Progenitor cell of endocrine pancreas (in vitro differentiated cells): ENCODE results near the gene CHRM4. TPM values are rescaled to one million over a fixed set of nuclear protein-coding genes. Genes with fewer than 3 reads are reported as not detected.
"Not testable (repeated sequence)": the region's sequence is repeated elsewhere in the genome, so short reads cannot be mapped to it uniquely, and the experiment has no call there.

Experiments used
- DNase-seq: peaks from one replicate; pipeline ENCODE4 v3.0.0; 2021; ENCODE audit warnings: low spot score; ENCODE audit not compliant: unreplicated experiment
- H3K27ac Mint-ChIP-seq: 2 replicates; pipeline ENCODE4 v1.8.0; 2021; ENCODE audit warnings: mild to moderate bottlenecking, moderate library complexity, mixed read lengths
- H3K27me3 Mint-ChIP-seq: 2 replicates; pipeline ENCODE4 v1.8.0; 2021; ENCODE audit warnings: mixed read lengths
- H3K36me3 Mint-ChIP-seq: 2 replicates; pipeline ENCODE4 v1.8.0; 2022; ENCODE audit warnings: mixed read lengths; ENCODE audit not compliant: insufficient read depth
- H3K4me1 Mint-ChIP-seq: 2 replicates; pipeline ENCODE4 v1.8.0; 2021; ENCODE audit warnings: low read depth, mixed read lengths
- H3K4me3 Mint-ChIP-seq: 2 replicates; pipeline ENCODE4 v1.8.0; 2021; ENCODE audit warnings: low read depth, mild to moderate bottlenecking, moderate library complexity, mixed read lengths
- H3K9me3 Mint-ChIP-seq: 2 replicates; pipeline ENCODE4 v1.8.0; 2021; ENCODE audit warnings: low read depth, mixed read lengths
- total RNA-seq: library from RNA; stranded (reverse); gene quantifications from 2 replicates; pipeline ENCODE4 v1.2.1, GENCODE V29; 2021
- TF ChIP-seq, protein P1 (sequence below): fragments of 200-600 bp; sonication (generic); IDR thresholded peaks from one replicate; pipeline ENCODE4 v1.5.0; 2021; ENCODE audit warnings: antibody characterized with exemption, mild to moderate bottlenecking; ENCODE audit not compliant: unreplicated experiment

Gene CHRM4
- total RNA-seq, 1 donor from 2014 or later, result 0.81 TPM

- Mint-ChIP-seq H3K36me3 (peaks cover 8% of the 10 kb centered on the region), H3K9me3 (no peaks in the 10 kb centered on the region), H3K4me3 (no peak overlapping the region), H3K4me1 (peaks cover 4% of the 10 kb centered on the region), H3K27me3 (no peaks in the 10 kb centered on the region), H3K27ac (peak overlapping the region; percentile 90)
- no peak for DNase-seq
- TF ChIP-seq, protein P1, sequence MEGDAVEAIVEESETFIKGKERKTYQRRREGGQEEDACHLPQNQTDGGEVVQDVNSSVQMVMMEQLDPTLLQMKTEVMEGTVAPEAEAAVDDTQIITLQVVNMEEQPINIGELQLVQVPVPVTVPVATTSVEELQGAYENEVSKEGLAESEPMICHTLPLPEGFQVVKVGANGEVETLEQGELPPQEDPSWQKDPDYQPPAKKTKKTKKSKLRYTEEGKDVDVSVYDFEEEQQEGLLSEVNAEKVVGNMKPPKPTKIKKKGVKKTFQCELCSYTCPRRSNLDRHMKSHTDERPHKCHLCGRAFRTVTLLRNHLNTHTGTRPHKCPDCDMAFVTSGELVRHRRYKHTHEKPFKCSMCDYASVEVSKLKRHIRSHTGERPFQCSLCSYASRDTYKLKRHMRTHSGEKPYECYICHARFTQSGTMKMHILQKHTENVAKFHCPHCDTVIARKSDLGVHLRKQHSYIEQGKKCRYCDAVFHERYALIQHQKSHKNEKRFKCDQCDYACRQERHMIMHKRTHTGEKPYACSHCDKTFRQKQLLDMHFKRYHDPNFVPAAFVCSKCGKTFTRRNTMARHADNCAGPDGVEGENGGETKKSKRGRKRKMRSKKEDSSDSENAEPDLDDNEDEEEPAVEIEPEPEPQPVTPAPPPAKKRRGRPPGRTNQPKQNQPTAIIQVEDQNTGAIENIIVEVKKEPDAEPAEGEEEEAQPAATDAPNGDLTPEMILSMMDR, result no peak
Observed at GRCh38 chr11:46374815-46375214, 16.8 kb downstream of the CHRM4 start.

DNA sequence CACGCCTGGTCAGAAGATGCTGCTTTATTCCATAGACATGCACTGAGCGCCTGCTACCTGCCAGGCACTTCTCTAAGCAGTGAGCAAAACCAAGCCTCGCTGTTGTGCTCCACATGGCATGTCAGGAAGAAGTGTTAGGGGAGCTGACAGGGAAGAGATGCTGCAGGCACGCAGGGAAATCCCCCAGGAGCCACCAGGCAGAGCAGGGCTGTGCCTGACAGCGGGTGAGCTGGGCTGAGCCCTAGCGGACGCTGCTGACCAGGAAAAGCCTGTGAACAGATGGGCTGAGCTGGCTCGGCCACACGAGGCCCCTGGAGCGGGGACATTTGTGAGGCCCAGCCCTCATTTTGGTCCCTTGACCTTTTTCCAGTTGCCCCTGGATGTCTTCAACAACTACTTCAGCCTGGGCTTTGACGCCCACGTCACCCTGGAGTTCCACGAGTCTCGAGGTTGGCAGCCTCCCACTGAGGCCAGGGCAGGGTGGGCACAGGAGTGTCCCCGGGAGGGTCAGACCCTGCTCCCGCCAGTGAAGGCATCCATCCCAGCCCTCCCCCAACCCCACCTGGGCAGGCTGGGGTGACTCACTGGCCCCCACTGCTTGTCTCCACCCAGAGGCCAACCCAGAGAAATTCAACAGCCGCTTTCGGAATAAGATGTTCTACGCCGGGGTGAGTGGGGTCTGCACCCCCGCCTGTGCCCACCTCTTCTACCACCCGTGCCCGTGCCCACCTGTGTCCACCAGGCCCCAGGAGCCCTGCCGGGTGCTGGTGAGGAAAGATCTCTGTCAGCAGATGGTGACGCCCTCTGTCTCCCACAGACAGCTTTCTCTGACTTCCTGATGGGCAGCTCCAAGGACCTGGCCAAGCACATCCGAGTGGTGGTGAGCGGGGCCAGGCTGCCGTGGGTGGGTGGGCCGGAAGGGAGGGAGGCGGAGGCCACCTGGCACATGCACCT, 17.5 kb downstream of the CHRM4 start:
- Mint-ChIP-seq H3K27me3 (no peaks in the 10 kb centered on the region), H3K4me3 (no peak overlapping the region), H3K9me3 (no peaks in the 10 kb centered on the region), H3K27ac (no peak overlapping the region), H3K36me3 (peaks cover 12% of the 10 kb centered on the region), H3K4me1 (peaks cover under 1% of the 10 kb centered on the region)
- no peak for DNase-seq
- TF ChIP-seq, protein P1, result no peak

- DNase-seq, H3K9me3 Mint-ChIP-seq, H3K36me3 Mint-ChIP-seq: not testable (repeated sequence)
Observed at GRCh38 chr11:46372501-46372900, 19.1 kb downstream of the CHRM4 start.

DNA sequence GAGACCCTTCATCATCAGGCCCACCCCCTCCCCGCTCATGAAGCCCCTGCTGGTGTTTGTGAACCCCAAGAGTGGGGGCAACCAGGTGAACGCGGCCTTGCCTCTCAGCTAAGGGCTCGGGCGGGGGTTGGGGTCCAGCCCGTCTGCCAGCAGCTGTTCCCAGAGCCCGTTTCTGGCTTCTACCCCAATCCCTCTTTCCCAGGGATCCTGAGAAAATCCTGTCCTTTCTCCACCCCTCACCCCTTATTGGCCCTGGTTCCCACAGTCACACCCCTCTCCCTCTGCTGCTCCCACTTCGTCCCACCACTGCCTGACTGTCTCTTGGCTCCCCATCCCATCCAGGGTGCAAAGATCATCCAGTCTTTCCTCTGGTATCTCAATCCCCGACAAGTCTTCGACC, 19.5 kb downstream of the CHRM4 start:
- no peak overlapping the region for H3K4me3 Mint-ChIP-seq
- peaks cover 7% of the 10 kb centered on the region for H3K36me3 Mint-ChIP-seq
- TF ChIP-seq, protein P1, result no peak
- no peak overlapping the region for H3K27ac Mint-ChIP-seq
- no peak for DNase-seq
- no peaks in the 10 kb centered on the region for H3K27me3 Mint-ChIP-seq
- H3K9me3 Mint-ChIP-seq, result no peaks in the 10 kb centered on the region
- H3K4me1 Mint-ChIP-seq, result peaks cover 3% of the 10 kb centered on the region

More at GRCh38 chr11:46372501-46372900, 19.1 kb downstream of the CHRM4 start:
- H3K27me3 Mint-ChIP-seq, H3K4me3 Mint-ChIP-seq, H3K27ac Mint-ChIP-seq, H3K4me1 Mint-ChIP-seq: not testable (repeated sequence)

GRCh38 chr11:46371262-46371661, 20.3 kb downstream of the CHRM4 start:
- H3K27ac Mint-ChIP-seq, result not testable (repeated sequence)

DNA sequence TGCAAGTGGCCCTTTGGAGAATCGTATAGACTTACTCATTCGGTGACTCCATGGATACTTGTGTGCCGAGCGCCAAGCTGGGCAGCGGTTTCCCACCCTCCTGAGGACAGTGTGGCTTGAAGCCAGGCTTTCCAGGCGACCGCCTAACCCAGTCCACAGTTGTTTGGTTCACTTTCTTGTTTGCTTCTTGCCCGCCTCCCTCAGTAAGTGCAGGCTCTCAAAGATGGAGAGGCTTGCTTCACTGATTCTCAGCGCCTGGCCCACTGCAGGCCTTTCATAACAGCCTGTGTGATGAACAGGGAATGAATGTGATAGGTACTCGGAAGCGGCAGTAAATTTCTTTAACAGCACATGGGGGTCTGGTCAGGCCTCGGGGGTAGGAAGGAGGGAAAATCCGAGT, 21.3 kb downstream of the CHRM4 start:
- H3K4me1 Mint-ChIP-seq, result peaks cover 5% of the 10 kb centered on the region
- no peaks in the 10 kb centered on the region for H3K9me3 Mint-ChIP-seq
- H3K27ac Mint-ChIP-seq, result no peak overlapping the region
- TF ChIP-seq, protein P1, result no peak
- peaks cover 6% of the 10 kb centered on the region for H3K36me3 Mint-ChIP-seq
- no peak for DNase-seq
- no peak overlapping the region for H3K4me3 Mint-ChIP-seq
- H3K27me3 Mint-ChIP-seq, result no peaks in the 10 kb centered on the region

More at GRCh38 chr11:46371262-46371661, 20.3 kb downstream of the CHRM4 start:
- not testable (repeated sequence) for H3K4me1 Mint-ChIP-seq, H3K27me3 Mint-ChIP-seq, H3K9me3 Mint-ChIP-seq, H3K4me3 Mint-ChIP-seq, H3K36me3 Mint-ChIP-seq, DNase-seq
